Bronchial epithelial cell (primary cell): ENCODE results near the gene GRIA2. TPM values are rescaled to one million over a fixed set of nuclear protein-coding genes. Genes with fewer than 3 reads are reported as not detected.
A peak's percentile ranks its signal among the peaks of the same experiment; 100 is the strongest.

ENCODE experiments used
- DNase-seq: peaks from one replicate; pipeline ENCODE4 v3.0.0-alpha.2; 2010; ENCODE audit warnings: low read depth
- FAIRE-seq: peaks from 2 replicates; lab custom pipeline; 2011; peaks lifted over from hg19 to GRCh38; lab: Jason Lieb, UNC
- H3K27me3 ChIP-seq: 2 replicates; pipeline ENCODE4 v1.5.1; 2011; ENCODE audit warnings: low read length; ENCODE audit not compliant: control insufficient read depth, insufficient read depth
- H3K36me3 ChIP-seq: 2 replicates; pipeline ENCODE4 v1.5.1; 2011; ENCODE audit warnings: low read length; ENCODE audit not compliant: control insufficient read depth, insufficient read depth
- H3K4me3 ChIP-seq: 2 replicates; pipeline ENCODE4 v1.5.1; 2011; ENCODE audit warnings: mild to moderate bottlenecking, low read depth, low read length, control low read depth
- total RNA-seq: library from RNA; depleted of rRNA; stranded (reverse); fragments of >200 nt; gene quantifications from 2 replicates; pipeline ENCODE4 v1.2.1, GENCODE V29; 2014
- TF ChIP-seq, protein P1 (sequence below): IDR thresholded peaks from 2 replicates; pipeline ENCODE4 v1.5.1; 2011; ENCODE audit warnings: mild to moderate bottlenecking, moderate library complexity, low read length, control low read depth, inconsistent platforms; ENCODE audit not compliant: insufficient read depth, severe bottlenecking

Gene GRIA2
- total RNA-seq, 1 donor from 2014 or later = not detected

DNA sequence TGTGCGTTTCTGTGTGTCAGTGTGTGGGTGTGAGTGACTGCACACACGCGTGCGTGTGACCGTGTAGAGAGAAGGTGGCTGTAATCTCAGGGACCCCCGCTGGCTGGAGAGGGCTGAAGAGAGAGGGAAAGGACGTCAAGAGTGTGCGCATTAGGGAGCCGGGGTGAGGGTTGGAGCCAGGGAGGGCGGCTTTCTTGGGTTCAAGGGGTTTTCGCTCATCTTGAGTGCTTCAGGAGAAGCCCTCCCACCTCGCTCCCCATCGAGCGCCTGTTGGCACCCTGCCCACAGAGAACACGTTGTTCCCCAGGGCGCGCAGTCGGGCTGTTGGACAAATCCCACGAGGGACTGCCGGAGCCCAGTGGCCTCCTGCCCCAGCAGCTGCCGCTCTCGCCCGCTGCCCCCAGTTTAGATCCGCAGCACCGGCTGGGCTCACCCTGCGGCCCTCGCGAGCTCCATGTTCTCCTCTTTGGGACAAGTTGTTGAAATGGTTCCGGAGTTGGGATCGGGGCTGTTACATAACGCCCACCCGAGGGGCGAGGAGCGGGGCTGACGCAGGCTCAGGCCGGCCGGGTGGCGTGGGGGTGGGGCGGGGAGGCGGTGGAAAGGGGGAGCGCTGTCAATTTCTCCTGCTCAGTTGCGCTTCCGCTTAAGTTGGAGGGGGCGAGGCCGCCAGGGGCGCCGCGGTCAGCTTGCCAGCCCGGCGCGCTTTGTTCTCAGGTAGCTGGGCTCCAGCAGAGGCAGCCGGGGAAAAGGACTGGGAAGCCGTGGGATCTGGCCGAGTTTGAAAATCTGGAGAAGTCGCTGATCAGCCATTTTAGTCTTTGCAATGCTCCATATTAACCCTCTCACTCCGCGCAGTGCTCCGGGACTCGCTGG, 1.6 kb downstream of the GRIA2 start:
- TF ChIP-seq, protein P1, sequence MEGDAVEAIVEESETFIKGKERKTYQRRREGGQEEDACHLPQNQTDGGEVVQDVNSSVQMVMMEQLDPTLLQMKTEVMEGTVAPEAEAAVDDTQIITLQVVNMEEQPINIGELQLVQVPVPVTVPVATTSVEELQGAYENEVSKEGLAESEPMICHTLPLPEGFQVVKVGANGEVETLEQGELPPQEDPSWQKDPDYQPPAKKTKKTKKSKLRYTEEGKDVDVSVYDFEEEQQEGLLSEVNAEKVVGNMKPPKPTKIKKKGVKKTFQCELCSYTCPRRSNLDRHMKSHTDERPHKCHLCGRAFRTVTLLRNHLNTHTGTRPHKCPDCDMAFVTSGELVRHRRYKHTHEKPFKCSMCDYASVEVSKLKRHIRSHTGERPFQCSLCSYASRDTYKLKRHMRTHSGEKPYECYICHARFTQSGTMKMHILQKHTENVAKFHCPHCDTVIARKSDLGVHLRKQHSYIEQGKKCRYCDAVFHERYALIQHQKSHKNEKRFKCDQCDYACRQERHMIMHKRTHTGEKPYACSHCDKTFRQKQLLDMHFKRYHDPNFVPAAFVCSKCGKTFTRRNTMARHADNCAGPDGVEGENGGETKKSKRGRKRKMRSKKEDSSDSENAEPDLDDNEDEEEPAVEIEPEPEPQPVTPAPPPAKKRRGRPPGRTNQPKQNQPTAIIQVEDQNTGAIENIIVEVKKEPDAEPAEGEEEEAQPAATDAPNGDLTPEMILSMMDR = no peak
- Histone ChIP-seq H3K4me3 (no peak overlapping the region), H3K27me3 (peaks cover 23% of the 10 kb centered on the region), H3K36me3 (no peaks in the 10 kb centered on the region)
- DNase-seq = no peak
- FAIRE-seq = no peak

DNA sequence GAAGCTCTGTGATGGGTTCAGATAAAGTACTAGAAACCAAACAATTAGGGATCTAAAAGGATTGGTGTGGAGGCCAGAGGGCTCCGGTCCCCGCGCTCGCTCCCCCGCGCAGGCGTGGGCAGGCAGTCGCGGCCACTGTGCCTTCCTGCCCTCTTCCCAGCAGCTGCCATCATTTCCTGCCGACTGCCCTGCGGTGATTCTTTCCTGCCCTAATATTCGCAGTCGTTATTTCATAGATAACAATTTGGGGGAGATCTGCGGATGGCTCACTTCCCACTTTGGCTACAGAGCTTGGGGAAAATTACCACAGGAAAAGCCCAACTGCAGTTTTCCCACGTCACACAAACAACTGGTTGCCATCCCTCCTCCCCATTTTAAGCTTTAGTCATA, 2.2 kb downstream of the GRIA2 start:
- Histone ChIP-seq H3K4me3 (peak overlapping the region; percentile 8), H3K36me3 (no peaks in the 10 kb centered on the region), H3K27me3 (peaks cover 23% of the 10 kb centered on the region)
- FAIRE-seq (no peak), DNase-seq (no peak)
- TF ChIP-seq, protein P1 = no peak

DNA sequence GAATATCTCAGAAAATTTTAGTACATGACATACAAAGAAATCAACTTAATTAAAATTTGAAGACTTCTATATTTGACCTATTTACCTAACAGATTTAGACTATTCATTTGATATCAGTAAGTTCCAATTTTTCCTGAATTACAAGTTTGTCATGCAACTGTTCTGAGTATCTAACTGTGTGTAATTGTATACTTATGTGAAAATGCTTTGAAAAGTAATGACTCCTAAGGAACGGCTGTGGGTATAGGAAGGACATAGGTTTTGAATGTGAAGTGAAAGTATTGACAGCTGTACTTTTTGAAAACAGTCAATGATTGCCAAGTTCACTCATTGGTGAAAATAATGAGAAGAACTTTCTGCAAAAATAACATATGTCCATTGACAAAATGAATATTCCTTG, 2.9 kb downstream of the GRIA2 start:
- FAIRE-seq (no peak), DNase-seq (no peak)
- no peak overlapping the region for H3K4me3 ChIP-seq
- H3K36me3 ChIP-seq = no peaks in the 10 kb centered on the region
- peaks cover 23% of the 10 kb centered on the region for H3K27me3 ChIP-seq
- TF ChIP-seq, protein P1 = no peak

DNA sequence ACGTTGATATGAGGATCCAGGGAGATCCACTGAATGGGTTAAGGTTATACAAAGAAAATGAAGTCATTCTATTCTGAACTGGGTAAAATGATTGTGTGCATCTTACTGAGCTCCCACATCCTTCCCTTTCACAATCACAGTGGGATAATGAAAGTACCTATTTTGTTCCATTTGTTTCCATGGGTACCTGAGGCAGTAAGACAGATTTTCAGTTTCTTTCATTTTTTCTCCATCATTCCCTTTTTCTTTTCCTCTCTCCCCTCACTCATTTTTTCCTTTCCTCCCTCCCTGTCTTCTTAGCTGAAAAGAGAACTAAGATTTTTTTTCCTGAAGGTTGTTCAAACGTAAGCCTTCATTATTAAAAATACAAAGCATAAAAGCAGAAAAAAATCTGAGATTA, 4.6 kb downstream of the GRIA2 start:
- TF ChIP-seq, protein P1 = no peak
- Histone ChIP-seq H3K4me3 (no peak overlapping the region), H3K36me3 (no peaks in the 10 kb centered on the region), H3K27me3 (peaks cover 19% of the 10 kb centered on the region)
- no peak for FAIRE-seq
- DNase-seq = no peak

DNA sequence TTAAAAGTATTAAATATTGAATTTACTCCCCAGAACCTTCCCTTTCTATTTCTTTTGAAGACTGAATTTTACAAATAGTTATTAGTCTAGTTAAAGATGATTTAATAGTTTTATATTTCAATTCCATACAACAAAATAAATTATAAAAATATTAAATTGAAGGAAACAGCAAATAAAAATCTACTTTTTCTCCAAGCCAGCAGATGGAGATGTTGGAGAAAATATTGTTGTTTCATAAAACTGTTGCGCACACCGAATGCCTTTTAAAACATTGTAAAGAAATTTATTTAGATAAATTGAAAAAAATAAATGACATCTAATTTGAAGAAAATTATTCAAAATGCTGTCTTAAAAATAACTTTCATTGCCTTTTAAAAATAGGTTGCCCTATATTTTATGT, 5.5 kb downstream of the GRIA2 start:
- DNase-seq (no peak), FAIRE-seq (no peak)
- Histone ChIP-seq H3K27me3 (peaks cover 15% of the 10 kb centered on the region), H3K36me3 (no peaks in the 10 kb centered on the region), H3K4me3 (no peak overlapping the region)
- TF ChIP-seq, protein P1 = no peak

DNA sequence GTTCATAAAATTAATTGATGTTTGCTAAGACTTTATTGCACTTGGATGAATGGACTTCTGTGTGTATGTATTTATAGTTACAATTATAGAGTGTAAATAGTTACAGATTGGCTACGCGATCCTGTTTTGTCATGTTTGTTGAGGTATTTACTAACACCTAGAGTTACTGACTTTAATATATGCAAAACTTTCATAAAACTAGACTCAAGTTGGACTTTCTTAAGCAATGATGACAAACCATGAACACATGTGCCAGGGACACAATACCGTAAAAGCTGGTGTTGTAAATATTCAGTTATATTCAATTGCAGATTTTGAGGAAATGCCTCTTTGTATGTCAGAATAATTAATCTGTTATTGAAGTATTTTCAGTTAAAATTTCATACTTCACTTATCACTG, 6.1 kb downstream of the GRIA2 start:
- FAIRE-seq = no peak
- no peak for DNase-seq
- TF ChIP-seq, protein P1 = no peak
- Histone ChIP-seq H3K4me3 (no peak overlapping the region), H3K36me3 (no peaks in the 10 kb centered on the region), H3K27me3 (peaks cover 11% of the 10 kb centered on the region)
